Lower leg skin (tissue), 3 donors: Measurements from ENCODE around the gene CD2AP.

ENCODE experiments used
- CTCF ChIP-seq, 3 donors: fragments of 450-650 bp; IDR thresholded peaks; one replicate each; pipeline ENCODE4 v1.5.1; 2016; ENCODE audit warnings: antibody characterized with exemption in 3 of 3, mild to moderate bottlenecking in 3 of 3, moderate library complexity in 2 of 3
- POLR2A ChIP-seq, 2 donors: fragments of 450-650 bp; IDR thresholded peaks; one replicate each; pipeline ENCODE4 v1.6.1; 2016 to 2017; ENCODE audit warnings: antibody characterized with exemption in 2 of 2, mild to moderate bottlenecking in 1 of 2, moderate library complexity in 1 of 2

- no peak for TF ChIP-seq CTCF (IDR thresholded peaks at IDR 0.05)
- no peak for TF ChIP-seq POLR2A (IDR thresholded peaks at IDR 0.05)
These were observed 36.9 kb upstream of the CD2AP start for GRCh38 chr6:47440719-47441118.
